ENCODE data around the gene ZNF530.

ZNF530 gene

GRCh38 chr19:57615346-57615745 is 15.7 kb downstream of the ZNF530 start:
- DNase-seq (ENCODE audit: low spot score), result no peak

DNA sequence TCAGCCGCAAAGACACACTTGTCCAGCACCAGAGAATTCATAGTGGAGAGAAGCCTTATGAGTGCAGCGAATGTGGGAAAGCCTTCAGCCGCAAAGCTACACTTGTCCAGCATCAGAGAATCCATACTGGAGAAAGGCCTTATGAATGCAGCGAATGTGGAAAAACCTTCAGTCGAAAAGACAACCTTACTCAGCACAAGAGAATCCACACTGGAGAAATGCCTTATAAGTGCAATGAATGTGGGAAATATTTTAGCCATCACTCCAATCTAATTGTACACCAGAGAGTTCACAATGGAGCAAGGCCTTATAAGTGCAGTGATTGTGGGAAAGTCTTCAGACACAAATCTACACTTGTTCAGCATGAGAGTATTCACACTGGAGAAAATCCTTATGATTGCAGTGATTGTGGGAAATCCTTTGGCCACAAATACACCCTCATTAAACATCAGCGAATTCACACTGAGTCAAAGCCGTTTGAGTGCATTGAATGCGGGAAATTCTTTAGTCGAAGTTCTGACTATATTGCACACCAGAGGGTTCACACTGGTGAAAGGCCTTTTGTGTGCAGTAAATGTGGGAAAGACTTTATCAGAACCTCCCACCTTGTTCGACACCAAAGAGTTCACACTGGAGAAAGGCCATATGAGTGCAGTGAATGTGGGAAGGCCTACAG is 21.1 kb downstream of the ZNF530 start:
- DNase-seq (ENCODE audit: low spot score), result no peak

GRCh38 chr19:57623091-57623490 is 23.4 kb downstream of the ZNF530 start:
- no peak for DNase-seq (ENCODE audit: low spot score)

- peak; percentile 91 for DNase-seq (ENCODE audit: low spot score)
These were observed 33.5 kb downstream of the ZNF530 start, which contains the start of gene ZNF211 for GRCh38 chr19:57632987-57633831. Gene ZNF211, plus strand, starts transcription at chr19:57633168. Its CDS starts 179 bp downstream, at chr19:57633347.

DNA sequence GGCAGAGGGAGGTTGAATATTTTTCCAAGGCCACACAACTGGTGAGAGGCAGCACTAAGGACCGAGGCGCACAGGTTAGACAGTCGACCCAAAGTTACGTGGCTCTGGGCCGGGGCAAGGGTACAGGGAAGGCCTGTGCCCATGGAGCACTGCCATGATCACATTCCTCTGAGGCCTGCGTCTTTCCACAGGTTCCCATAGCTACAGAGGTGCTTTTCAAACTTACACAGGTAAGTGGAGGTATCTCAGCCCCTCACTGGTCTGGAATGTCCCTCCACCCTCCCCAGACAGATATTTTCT is 34.1 kb downstream of the ZNF530 start:
- DNase-seq (ENCODE audit: low spot score), result no peak

DNA sequence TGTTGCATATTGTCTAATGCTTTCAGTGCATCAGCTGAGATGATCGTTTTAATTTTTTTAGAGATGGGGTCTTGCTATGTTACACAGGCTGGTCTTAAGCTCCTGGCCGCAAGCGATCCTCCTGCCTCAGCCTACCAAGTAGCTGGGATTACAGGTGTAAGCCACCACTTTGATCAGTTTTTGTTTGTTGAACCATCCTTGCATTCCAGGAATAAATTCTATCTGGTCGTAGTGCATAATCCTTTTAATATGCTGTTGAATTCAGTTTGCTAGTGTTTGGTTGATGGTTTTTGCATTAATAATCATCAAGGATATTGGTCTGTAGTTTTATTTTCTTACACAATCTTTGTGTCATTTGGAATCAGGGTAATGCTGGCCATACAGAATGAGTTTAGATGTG is 37.7 kb downstream of the ZNF530 start:
- no peak for DNase-seq (ENCODE audit: low spot score)

- DNase-seq (ENCODE audit: low spot score), result no peak
These were observed 42.1 kb downstream of the ZNF530 start for GRCh38 chr19:57641715-57642234.

DNA sequence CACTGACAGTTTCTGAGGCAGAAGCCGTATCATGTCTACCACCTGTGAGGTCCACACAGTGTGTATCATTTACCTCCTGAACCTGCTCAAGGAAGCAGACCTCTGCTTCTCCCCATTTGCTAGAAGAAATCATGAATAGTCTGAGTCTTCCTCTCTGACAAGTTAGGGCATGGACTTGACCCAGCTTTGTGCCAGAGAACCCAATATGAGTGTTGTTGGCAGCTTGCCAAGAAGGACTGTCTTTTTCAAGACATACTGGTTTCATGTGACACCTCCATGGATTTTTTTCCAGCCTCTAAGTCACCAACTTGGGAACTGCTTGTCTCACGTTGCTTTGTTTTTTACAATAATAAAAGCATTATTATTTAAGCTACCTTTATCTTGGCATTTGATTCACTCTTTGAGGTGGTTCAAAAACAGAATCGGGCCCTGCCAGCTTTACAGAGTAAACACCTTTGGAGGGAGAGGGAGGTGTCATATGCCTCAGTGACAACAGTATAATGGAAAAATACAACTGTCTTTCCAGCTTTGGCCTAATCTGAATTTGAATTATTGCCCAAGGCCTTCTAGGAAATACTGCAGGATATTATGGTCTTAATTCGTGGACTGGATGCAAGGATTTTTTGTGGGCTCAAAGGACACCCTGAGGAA is 42.8 kb downstream of the ZNF530 start:
- no peak for DNase-seq (ENCODE audit: low spot score)

- no peak for DNase-seq (ENCODE audit: low spot score)
These were observed 44.0 kb downstream of the ZNF530 start for GRCh38 chr19:57643734-57644133.

DNA sequence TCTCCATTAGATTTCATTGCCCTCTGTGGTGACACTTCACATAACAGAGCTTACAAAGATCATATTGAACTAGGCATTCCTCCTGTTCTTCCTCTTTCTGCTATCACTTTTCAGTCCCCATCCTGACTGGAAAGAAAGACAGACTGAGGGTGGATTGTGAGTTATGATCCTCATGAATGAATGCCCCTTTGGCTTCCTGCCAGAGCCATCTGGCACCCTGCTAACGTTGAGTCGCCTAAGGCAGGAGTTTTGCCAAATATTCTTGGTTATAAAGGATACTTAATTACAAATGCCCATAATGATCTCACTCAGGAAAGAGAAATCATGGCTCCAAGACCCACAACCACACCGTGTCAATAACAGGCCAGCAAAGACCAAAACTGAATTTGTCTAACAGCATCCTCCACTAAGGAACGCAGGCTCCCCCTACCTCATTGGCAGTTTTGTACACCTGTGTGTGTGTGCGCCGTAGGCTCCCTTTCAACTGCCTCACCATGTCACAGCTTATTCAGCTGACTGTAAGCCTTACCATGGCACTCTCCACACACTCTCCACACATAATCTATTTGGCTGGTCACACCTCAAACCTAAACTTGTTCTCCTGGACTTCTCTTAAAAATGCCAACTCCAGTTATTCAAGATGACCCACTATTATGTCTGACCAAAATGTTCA is 48.8 kb downstream of the ZNF530 start:
- no peak for DNase-seq (ENCODE audit: low spot score)

- no peak for DNase-seq (ENCODE audit: low spot score)
These were observed 51.9 kb downstream of the ZNF530 start for GRCh38 chr19:57651654-57651996.

DNA sequence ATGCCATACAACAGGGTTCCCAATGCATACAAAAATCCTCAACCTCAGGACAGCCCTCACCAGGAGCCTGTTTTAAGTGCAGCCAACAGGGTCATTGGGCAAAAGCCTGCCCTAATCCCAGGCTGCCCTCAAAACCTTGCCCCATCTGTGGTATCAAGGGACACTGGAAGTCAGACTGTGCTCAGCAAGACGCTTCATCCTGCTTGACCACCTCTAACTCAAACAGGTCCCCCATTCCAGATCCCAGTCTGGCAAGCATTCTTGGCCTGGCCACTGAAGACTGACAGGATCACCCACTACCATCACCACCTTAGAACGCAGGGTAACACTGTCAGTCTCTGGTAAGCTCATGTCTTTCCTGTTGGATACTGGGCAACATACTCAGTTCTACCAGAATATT is 54.0 kb downstream of the ZNF530 start:
- DNase-seq (ENCODE audit: low spot score), result no peak

- no peak for DNase-seq (ENCODE audit: low spot score)
These were observed 55.8 kb downstream of the ZNF530 start for GRCh38 chr19:57655443-57655842.

- no peak for DNase-seq (ENCODE audit: low spot score)
These were observed 56.7 kb downstream of the ZNF530 start for GRCh38 chr19:57656346-57656745.

Data from HuH-7 (cell line).